ENCODE results near the gene DPRX. TPM values are rescaled to one million over a fixed set of nuclear protein-coding genes. Genes with fewer than 3 reads are reported as not detected.

Gene DPRX
- total and polyA plus RNA-seq, 2 of the 13 experiments (the other 11 are each of a cell fraction or from before 2014, with no cell fraction given) = not detected

DNA sequence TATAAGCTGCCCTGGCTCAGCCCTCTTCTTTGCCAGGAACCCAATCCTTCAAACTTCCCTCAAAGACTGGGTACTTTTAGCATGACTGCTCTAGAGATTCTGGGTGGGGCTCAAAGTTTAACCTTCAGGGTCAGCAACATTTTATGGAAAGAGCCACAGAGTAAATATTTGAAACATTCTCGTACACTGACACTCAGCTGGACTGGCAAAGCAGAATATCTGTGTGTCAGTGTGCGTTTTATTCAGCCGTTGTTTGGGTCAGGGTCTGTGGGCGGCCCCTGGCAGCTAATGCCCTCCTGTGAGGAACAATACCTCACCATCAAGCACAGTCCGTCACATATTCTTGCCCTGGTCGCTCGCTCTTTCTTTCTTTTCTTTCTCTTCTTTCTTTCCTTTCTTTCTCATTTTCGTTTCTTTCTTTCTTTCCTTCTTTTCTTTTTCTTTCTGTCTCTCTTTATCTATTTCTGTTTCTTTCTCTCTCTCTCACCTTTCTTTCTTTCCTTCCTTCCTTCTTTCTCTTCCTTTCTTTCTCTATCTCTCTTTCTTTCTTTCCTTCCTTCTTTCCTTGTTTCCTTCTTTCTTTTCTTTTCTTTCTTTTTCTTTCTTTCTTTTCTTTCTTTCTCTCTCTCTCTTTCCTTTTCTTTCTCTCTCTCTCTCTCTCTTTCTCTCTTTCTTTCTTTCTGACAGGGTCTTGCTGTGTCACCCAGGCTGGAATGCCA is 10.7 kb downstream of the DPRX start (continued):
- TF ChIP-seq, protein P1, sequence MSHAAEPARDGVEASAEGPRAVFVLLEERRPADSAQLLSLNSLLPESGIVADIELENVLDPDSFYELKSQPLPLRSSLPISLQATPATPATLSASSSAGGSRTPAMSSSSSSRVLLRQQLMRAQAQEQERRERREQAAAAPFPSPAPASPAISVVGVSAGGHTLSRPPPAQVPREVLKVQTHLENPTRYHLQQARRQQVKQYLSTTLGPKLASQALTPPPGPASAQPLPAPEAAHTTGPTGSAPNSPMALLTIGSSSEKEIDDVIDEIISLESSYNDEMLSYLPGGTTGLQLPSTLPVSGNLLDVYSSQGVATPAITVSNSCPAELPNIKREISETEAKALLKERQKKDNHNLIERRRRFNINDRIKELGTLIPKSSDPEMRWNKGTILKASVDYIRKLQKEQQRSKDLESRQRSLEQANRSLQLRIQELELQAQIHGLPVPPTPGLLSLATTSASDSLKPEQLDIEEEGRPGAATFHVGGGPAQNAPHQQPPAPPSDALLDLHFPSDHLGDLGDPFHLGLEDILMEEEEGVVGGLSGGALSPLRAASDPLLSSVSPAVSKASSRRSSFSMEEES (CRISPR knock-in tag; IDR thresholded peaks at IDR 0.05) = no peak
- no peak for TF ChIP-seq NCOR1 (IDR thresholded peaks at IDR 0.05; ENCODE audit: borderline replicate concordance, low read length)
- TF ChIP-seq POLR2A (IDR thresholded peaks at IDR 0.05; ENCODE audit: insufficient read depth in 1 of 2, low read depth in 2 of 2, low read length in 2 of 2) = no peak
- TF ChIP-seq KAT8 (CRISPR knock-in tag; IDR thresholded peaks at IDR 0.05) = 0 out of 2 replicates have a peak, but pooled peaks have one; percentile 27
- TF ChIP-seq, protein P2, sequence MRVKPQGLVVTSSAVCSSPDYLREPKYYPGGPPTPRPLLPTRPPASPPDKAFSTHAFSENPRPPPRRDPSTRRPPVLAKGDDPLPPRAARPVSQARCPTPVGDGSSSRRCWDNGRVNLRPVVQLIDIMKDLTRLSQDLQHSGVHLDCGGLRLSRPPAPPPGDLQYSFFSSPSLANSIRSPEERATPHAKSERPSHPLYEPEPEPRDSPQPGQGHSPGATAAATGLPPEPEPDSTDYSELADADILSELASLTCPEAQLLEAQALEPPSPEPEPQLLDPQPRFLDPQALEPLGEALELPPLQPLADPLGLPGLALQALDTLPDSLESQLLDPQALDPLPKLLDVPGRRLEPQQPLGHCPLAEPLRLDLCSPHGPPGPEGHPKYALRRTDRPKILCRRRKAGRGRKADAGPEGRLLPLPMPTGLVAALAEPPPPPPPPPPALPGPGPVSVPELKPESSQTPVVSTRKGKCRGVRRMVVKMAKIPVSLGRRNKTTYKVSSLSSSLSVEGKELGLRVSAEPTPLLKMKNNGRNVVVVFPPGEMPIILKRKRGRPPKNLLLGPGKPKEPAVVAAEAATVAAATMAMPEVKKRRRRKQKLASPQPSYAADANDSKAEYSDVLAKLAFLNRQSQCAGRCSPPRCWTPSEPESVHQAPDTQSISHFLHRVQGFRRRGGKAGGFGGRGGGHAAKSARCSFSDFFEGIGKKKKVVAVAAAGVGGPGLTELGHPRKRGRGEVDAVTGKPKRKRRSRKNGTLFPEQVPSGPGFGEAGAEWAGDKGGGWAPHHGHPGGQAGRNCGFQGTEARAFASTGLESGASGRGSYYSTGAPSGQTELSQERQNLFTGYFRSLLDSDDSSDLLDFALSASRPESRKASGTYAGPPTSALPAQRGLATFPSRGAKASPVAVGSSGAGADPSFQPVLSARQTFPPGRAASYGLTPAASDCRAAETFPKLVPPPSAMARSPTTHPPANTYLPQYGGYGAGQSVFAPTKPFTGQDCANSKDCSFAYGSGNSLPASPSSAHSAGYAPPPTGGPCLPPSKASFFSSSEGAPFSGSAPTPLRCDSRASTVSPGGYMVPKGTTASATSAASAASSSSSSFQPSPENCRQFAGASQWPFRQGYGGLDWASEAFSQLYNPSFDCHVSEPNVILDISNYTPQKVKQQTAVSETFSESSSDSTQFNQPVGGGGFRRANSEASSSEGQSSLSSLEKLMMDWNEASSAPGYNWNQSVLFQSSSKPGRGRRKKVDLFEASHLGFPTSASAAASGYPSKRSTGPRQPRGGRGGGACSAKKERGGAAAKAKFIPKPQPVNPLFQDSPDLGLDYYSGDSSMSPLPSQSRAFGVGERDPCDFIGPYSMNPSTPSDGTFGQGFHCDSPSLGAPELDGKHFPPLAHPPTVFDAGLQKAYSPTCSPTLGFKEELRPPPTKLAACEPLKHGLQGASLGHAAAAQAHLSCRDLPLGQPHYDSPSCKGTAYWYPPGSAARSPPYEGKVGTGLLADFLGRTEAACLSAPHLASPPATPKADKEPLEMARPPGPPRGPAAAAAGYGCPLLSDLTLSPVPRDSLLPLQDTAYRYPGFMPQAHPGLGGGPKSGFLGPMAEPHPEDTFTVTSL (CRISPR knock-in tag; IDR thresholded peaks at IDR 0.05; ENCODE audit: borderline replicate concordance) = peak; percentile 57; the same call in 1 of the 2 replicates
- no peak for TF ChIP-seq KLF9 (CRISPR knock-in tag; IDR thresholded peaks at IDR 0.05; ENCODE audit: low read depth)
- no peak for TF ChIP-seq SCMH1 (CRISPR knock-in tag; IDR thresholded peaks at IDR 0.05; ENCODE audit: borderline replicate concordance)
- TF ChIP-seq, protein P3, sequence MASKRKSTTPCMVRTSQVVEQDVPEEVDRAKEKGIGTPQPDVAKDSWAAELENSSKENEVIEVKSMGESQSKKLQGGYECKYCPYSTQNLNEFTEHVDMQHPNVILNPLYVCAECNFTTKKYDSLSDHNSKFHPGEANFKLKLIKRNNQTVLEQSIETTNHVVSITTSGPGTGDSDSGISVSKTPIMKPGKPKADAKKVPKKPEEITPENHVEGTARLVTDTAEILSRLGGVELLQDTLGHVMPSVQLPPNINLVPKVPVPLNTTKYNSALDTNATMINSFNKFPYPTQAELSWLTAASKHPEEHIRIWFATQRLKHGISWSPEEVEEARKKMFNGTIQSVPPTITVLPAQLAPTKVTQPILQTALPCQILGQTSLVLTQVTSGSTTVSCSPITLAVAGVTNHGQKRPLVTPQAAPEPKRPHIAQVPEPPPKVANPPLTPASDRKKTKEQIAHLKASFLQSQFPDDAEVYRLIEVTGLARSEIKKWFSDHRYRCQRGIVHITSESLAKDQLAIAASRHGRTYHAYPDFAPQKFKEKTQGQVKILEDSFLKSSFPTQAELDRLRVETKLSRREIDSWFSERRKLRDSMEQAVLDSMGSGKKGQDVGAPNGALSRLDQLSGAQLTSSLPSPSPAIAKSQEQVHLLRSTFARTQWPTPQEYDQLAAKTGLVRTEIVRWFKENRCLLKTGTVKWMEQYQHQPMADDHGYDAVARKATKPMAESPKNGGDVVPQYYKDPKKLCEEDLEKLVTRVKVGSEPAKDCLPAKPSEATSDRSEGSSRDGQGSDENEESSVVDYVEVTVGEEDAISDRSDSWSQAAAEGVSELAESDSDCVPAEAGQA (IDR thresholded peaks at IDR 0.05; ENCODE audit: low read depth) = no peak
- TF ChIP-seq, protein P3 (CRISPR knock-in tag; IDR thresholded peaks at IDR 0.05; ENCODE audit: borderline replicate concordance) = no peak
- no peak for TF ChIP-seq ZNF501 (CRISPR knock-in tag; IDR thresholded peaks at IDR 0.05)
- peak in 1 of 2 experiments; percentile 35; a peak in 1 of 4 replicates for TF ChIP-seq EP300 (IDR thresholded peaks at IDR 0.05; ENCODE audit: low read depth in 2 of 2, low read length in 2 of 2)
- no peak; the same call in 1 of the 2 replicates for TF ChIP-seq EP300 (CRISPR knock-in tag; IDR thresholded peaks at IDR 0.05; ENCODE audit: borderline replicate concordance)
- no peak for TF ChIP-seq ATM (IDR thresholded peaks at IDR 0.05; ENCODE audit: borderline replicate concordance)
- TF ChIP-seq BORCS8-MEF2B (CRISPR knock-in tag; IDR thresholded peaks at IDR 0.05) = no peak
- TF ChIP-seq FOXK2 (IDR thresholded peaks at IDR 0.05) = no peak
- TF ChIP-seq KDM2A (CRISPR knock-in tag; IDR thresholded peaks at IDR 0.05; ENCODE audit: borderline replicate concordance, low read depth) = no peak
- TF ChIP-seq PPARG (CRISPR knock-in tag; conservative IDR thresholded peaks at IDR 0.05) = no peak; the same call in 1 of the 2 replicates
- TF ChIP-seq ZSCAN9 (CRISPR knock-in tag; IDR thresholded peaks at IDR 0.05; ENCODE audit: borderline replicate concordance) = no peak
